ENCODE data around the gene MARCHF10.
"Not testable (repeated sequence)": the region's sequence is repeated elsewhere in the genome, so short reads cannot be mapped to it uniquely, and the experiment has no call there.

MARCHF10 gene

GRCh38 chr17:62852195-62852594 lies 44.1 kb upstream of the MARCHF10 start:
- no peak overlapping the region for H3K4me3 ChIP-seq (ENCODE audit: low read depth, low read length)

GRCh38 chr17:62849591-62850415 lies 41.7 kb upstream of the MARCHF10 start:
- DNase-seq (ENCODE audit: low read depth); H3K4me3 ChIP-seq (ENCODE audit: low read depth, low read length): not testable (repeated sequence)

More at GRCh38 chr17:62852195-62852594, 44.1 kb upstream of the MARCHF10 start:
- TF ChIP-seq MAX (IDR thresholded peaks at IDR 0.05; ENCODE audit: low read depth, low read length) = no peak
- no peak for TF ChIP-seq MYC (IDR thresholded peaks at IDR 0.05; ENCODE audit: low read depth, low read length)
- no peak for TF ChIP-seq POLR2A (IDR thresholded peaks at IDR 0.05; ENCODE audit: extremely low read depth, insufficient read length)
- no peak for TF ChIP-seq CTCF (IDR thresholded peaks at IDR 0.05; ENCODE audit: low read depth, low read length)
- DNase-seq (ENCODE audit: low read depth) = no peak

GRCh38 chr17:62848334-62848733 lies 40.2 kb upstream of the MARCHF10 start:
- no peak for TF ChIP-seq MYC (IDR thresholded peaks at IDR 0.05; ENCODE audit: low read depth, low read length)
- H3K4me3 ChIP-seq (ENCODE audit: low read depth, low read length) = no peak overlapping the region
- no peak for DNase-seq (ENCODE audit: low read depth)

- TF ChIP-seq POLR2A (IDR thresholded peaks at IDR 0.05; ENCODE audit: extremely low read depth, insufficient read length) = no peak
- no peak for TF ChIP-seq MAX (IDR thresholded peaks at IDR 0.05; ENCODE audit: low read depth, low read length)
- TF ChIP-seq CTCF (IDR thresholded peaks at IDR 0.05; ENCODE audit: low read depth, low read length) = no peak
- TF ChIP-seq MYC (IDR thresholded peaks at IDR 0.05; ENCODE audit: low read depth, low read length) = no peak
- H3K4me3 ChIP-seq (ENCODE audit: low read depth, low read length) = no peak overlapping the region
- DNase-seq (ENCODE audit: low read depth) = no peak
Measured at GRCh38 chr17:62847426-62847825, 39.3 kb upstream of the MARCHF10 start.

- no peak overlapping the region for H3K4me3 ChIP-seq (ENCODE audit: low read depth, low read length)
- no peak for DNase-seq (ENCODE audit: low read depth)
Measured at GRCh38 chr17:62840871-62841270, 32.8 kb upstream of the MARCHF10 start.

GRCh38 chr17:62833816-62834215 lies 25.7 kb upstream of the MARCHF10 start:
- H3K4me3 ChIP-seq (ENCODE audit: low read depth, low read length) = not testable (repeated sequence)

More at GRCh38 chr17:62840871-62841270, 32.8 kb upstream of the MARCHF10 start:
- TF ChIP-seq MYC (IDR thresholded peaks at IDR 0.05; ENCODE audit: low read depth, low read length) (no peak), MAX (IDR thresholded peaks at IDR 0.05; ENCODE audit: low read depth, low read length) (no peak), CTCF (IDR thresholded peaks at IDR 0.05; ENCODE audit: low read depth, low read length) (no peak), POLR2A (IDR thresholded peaks at IDR 0.05; ENCODE audit: extremely low read depth, insufficient read length) (no peak)

GRCh38 chr17:62832405-62832804 lies 24.3 kb upstream of the MARCHF10 start:
- H3K4me3 ChIP-seq (ENCODE audit: low read depth, low read length) = no peak overlapping the region
- DNase-seq (ENCODE audit: low read depth) = no peak
- TF ChIP-seq MAX (IDR thresholded peaks at IDR 0.05; ENCODE audit: low read depth, low read length) = no peak
- no peak for TF ChIP-seq POLR2A (IDR thresholded peaks at IDR 0.05; ENCODE audit: extremely low read depth, insufficient read length)
- no peak for TF ChIP-seq CTCF (IDR thresholded peaks at IDR 0.05; ENCODE audit: low read depth, low read length)
- TF ChIP-seq MYC (IDR thresholded peaks at IDR 0.05; ENCODE audit: low read depth, low read length) = no peak

More at GRCh38 chr17:62833816-62834215, 25.7 kb upstream of the MARCHF10 start:
- not testable (repeated sequence) for DNase-seq (ENCODE audit: low read depth)

GRCh38 chr17:62831066-62831465 lies 23.0 kb upstream of the MARCHF10 start:
- DNase-seq (ENCODE audit: low read depth) = peak; percentile 43

More at GRCh38 chr17:62831066-62831465, 23.0 kb upstream of the MARCHF10 start:
- H3K4me3 ChIP-seq (ENCODE audit: low read depth, low read length) = not testable (repeated sequence)

Data from NB4 (cell line).